RWPE2 (cell line): Measurements from ENCODE around the gene PAX7.

ENCODE experiments used
- ATAC-seq: fragments of 200-7000 bp; cut with Tn5 transposase; 3 replicates; pipeline ENCODE4 v1.9.1; 2021; ENCODE audit warnings: low read depth
- DNase-seq: peaks from one replicate; pipeline ENCODE4 v3.0.0-alpha.2; 2020; ENCODE audit warnings: low spot score
- H3K27ac ChIP-seq: fragments of 450-650 bp; 2 replicates; pipeline ENCODE4 v1.5.1; 2017; ENCODE audit warnings: mild to moderate bottlenecking; ENCODE audit not compliant: poor library complexity, severe bottlenecking
- H3K27me3 ChIP-seq: fragments of 250-450 bp; sonication (Bioruptor Pico); 2 replicates; pipeline ENCODE4 v1.5.1; 2021; ENCODE audit warnings: mild to moderate bottlenecking, moderate library complexity; ENCODE audit not compliant: insufficient read depth, poor library complexity, severe bottlenecking
- H3K36me3 ChIP-seq: fragments of 250-450 bp; sonication (Bioruptor Pico); 2 replicates; pipeline ENCODE4 v1.5.1; 2020; ENCODE audit warnings: low read depth, mild to moderate bottlenecking, moderate library complexity
- H3K4me1 ChIP-seq: fragments of 250-450 bp; sonication (Bioruptor Pico); 2 replicates; pipeline ENCODE4 v1.5.1; 2021; ENCODE audit warnings: mild to moderate bottlenecking, moderate library complexity; ENCODE audit not compliant: insufficient read depth, poor library complexity, severe bottlenecking
- H3K4me3 ChIP-seq: fragments of 250-450 bp; sonication (Bioruptor Pico); 2 replicates; pipeline ENCODE4 v1.5.1; 2021; ENCODE audit warnings: mild to moderate bottlenecking, moderate library complexity; ENCODE audit not compliant: severe bottlenecking
- H3K9me3 ChIP-seq: fragments of 250-450 bp; sonication (Bioruptor Pico); 2 replicates; pipeline ENCODE4 v1.5.1; 2021; ENCODE audit warnings: mild to moderate bottlenecking, moderate library complexity; ENCODE audit not compliant: severe bottlenecking
- TF ChIP-seq, protein P1 (sequence below): fragments of 450-650 bp; IDR thresholded peaks from one replicate; pipeline ENCODE4 v1.5.1; 2017; ENCODE audit warnings: mild to moderate bottlenecking, moderate library complexity; ENCODE audit not compliant: poor library complexity, severe bottlenecking

Gene PAX7

DNA sequence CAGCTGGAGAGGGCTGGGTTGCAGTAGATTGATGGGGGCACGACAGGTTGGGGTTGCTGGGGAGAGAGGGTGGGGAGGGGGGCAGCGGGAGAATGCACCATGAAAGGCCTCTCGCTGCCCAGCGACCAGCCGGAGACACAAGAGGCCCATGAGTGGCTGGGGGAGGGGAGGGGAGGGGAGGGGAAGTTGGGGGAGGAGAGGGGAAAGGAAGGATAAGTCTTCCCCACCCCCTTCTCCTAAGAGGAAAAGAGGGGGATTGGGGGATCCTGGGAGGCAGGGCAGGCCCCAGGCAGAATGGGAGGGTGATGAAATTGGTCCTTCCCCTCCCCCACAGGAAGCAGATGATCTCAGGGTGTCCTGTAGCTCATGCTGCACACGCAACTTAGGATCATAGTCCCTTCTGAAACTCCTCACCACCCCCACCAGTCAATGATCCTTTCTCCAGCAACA is 45.7 kb downstream of the PAX7 start:
- Histone ChIP-seq H3K27me3 (no peaks in the 10 kb centered on the region), H3K27ac (no peak overlapping the region), H3K4me1 (peaks cover 2% of the 10 kb centered on the region), H3K4me3 (no peak overlapping the region), H3K36me3 (no peaks in the 10 kb centered on the region), H3K9me3 (no peaks in the 10 kb centered on the region)
- ATAC-seq = no peak
- no peak for DNase-seq
- TF ChIP-seq, protein P1, sequence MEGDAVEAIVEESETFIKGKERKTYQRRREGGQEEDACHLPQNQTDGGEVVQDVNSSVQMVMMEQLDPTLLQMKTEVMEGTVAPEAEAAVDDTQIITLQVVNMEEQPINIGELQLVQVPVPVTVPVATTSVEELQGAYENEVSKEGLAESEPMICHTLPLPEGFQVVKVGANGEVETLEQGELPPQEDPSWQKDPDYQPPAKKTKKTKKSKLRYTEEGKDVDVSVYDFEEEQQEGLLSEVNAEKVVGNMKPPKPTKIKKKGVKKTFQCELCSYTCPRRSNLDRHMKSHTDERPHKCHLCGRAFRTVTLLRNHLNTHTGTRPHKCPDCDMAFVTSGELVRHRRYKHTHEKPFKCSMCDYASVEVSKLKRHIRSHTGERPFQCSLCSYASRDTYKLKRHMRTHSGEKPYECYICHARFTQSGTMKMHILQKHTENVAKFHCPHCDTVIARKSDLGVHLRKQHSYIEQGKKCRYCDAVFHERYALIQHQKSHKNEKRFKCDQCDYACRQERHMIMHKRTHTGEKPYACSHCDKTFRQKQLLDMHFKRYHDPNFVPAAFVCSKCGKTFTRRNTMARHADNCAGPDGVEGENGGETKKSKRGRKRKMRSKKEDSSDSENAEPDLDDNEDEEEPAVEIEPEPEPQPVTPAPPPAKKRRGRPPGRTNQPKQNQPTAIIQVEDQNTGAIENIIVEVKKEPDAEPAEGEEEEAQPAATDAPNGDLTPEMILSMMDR = no peak

DNA sequence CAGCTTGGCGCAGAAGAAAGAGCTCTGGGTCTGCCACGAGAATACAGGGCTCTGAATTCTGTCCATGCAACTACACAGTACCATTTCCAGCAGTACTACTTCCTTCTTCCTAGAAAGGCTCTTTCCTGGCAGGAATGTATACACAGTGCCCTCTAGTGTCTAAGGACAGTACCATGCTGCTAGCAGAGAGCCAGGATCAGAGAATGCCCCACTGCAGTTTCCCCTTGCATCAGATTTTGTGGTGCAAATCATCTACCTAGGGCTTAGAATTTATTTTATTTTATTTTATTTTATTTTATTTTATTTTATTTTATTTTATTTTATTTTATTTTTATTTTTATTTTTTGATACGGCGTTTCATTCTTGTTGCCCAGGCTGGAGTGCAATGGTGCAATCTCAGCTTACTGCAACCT is 50.8 kb downstream of the PAX7 start:
- DNase-seq = no peak
- no peaks in the 10 kb centered on the region for H3K9me3 ChIP-seq
- peak; percentile 69 for ATAC-seq
- no peaks in the 10 kb centered on the region for H3K27me3 ChIP-seq
- no peaks in the 10 kb centered on the region for H3K36me3 ChIP-seq
- no peak overlapping the region for H3K4me3 ChIP-seq
- H3K4me1 ChIP-seq = peaks cover 2% of the 10 kb centered on the region
- TF ChIP-seq, protein P1 = peak; percentile 78
- no peak overlapping the region for H3K27ac ChIP-seq

DNA sequence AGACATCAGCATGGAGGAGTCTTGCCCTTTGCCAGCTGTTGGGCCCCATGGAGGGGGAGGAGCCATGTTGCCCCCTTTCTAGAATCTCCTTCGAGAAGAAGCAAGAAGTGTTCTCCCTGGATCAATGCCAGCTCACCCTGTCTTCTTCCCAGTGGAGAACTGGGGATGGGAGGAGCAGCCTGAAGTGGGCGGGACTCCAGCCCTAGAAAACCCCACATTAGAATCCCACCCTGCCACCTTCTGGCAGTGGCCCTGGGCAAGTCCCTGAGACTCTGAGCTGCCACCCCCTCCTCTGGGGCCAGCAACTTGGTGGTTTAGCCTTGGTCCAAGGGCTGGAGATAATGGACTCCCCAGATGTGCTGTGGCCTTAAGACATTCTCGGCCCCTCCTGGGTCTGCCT is 51.7 kb downstream of the PAX7 start:
- DNase-seq (no peak), ATAC-seq (no peak)
- H3K4me1 ChIP-seq = no peaks in the 10 kb centered on the region
- no peaks in the 10 kb centered on the region for H3K9me3 ChIP-seq
- H3K36me3 ChIP-seq = no peaks in the 10 kb centered on the region
- TF ChIP-seq, protein P1 = no peak
- no peak overlapping the region for H3K27ac ChIP-seq
- no peak overlapping the region for H3K4me3 ChIP-seq
- no peaks in the 10 kb centered on the region for H3K27me3 ChIP-seq

DNA sequence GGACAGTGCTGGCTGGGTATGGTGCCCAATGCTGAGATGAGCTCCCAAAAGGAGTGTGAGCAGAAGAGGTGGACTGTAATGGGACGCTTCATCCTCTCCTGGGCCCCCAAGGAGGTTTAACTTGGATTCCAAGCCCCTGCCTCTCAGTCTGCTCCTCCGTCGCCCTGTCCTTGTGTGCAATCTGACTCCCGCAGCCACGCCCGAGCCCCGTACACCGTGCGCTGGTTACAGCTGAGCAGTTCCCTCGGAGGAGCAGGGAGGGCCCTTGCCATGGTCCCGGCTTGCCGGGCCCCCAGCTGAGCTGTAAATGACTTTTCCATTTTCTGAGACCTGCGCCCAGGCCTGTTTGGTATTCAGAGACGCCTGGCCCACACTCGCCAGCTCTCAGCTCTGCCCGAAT is 53.7 kb downstream of the PAX7 start:
- TF ChIP-seq, protein P1 = no peak
- no peak for DNase-seq
- H3K4me1 ChIP-seq = no peaks in the 10 kb centered on the region
- no peaks in the 10 kb centered on the region for H3K27me3 ChIP-seq
- no peak for ATAC-seq
- no peaks in the 10 kb centered on the region for H3K36me3 ChIP-seq
- no peak overlapping the region for H3K27ac ChIP-seq
- no peaks in the 10 kb centered on the region for H3K9me3 ChIP-seq
- H3K4me3 ChIP-seq = no peak overlapping the region

DNA sequence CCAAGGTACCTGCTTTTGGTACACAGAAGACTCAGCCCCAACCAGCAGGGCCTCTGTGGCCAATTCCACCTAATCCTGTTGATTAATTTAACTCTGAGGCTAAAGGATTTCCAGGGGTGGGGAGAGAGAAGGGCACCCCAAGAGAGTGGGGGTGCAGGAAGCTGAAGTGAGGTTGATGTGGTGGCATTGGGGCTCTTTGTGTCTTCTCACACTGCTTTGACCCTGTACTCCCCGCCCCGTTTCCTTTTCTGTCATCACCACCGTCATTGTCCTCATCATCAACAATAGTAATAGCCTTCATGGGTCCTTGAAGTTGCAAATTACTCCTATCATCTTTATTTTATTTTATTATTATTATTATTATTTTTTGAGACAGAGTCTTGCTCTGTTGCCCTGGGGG is 55.9 kb downstream of the PAX7 start:
- ATAC-seq (no peak), DNase-seq (no peak)
- TF ChIP-seq, protein P1 = no peak
- no peak overlapping the region for H3K27ac ChIP-seq
- no peaks in the 10 kb centered on the region for H3K9me3 ChIP-seq
- H3K4me1 ChIP-seq = no peaks in the 10 kb centered on the region
- H3K36me3 ChIP-seq = no peaks in the 10 kb centered on the region
- no peaks in the 10 kb centered on the region for H3K27me3 ChIP-seq
- no peak overlapping the region for H3K4me3 ChIP-seq
